Jurkat, Clone E6-1 (cell line): ENCODE data around the gene DLGAP1.
"Not testable (repeated sequence)": the region's sequence is repeated elsewhere in the genome, so short reads cannot be mapped to it uniquely, and the experiment has no call there.

Experiments
- DNase-seq: peaks from one replicate; pipeline ENCODE4 v3.0.0-alpha.2; 2011; ENCODE audit warnings: low read depth, low spot score
- H3K4me3 ChIP-seq: 2 replicates; pipeline ENCODE4 v1.5.1; 2011; ENCODE audit warnings: mild to moderate bottlenecking, low read length, control low read depth, moderate library complexity

Gene DLGAP1

GRCh38 chr18:4309227-4309626, 145.9 kb downstream of the DLGAP1 start:
- no peak for DNase-seq
- no peak overlapping the region for H3K4me3 ChIP-seq

GRCh38 chr18:4308576-4308975, 146.5 kb downstream of the DLGAP1 start:
- H3K4me3 ChIP-seq = no peak overlapping the region
- DNase-seq = no peak

- DNase-seq = no peak
- H3K4me3 ChIP-seq = no peak overlapping the region
Measured at GRCh38 chr18:4299395-4299794, 155.7 kb downstream of the DLGAP1 start.

GRCh38 chr18:4293337-4293736, 161.8 kb downstream of the DLGAP1 start:
- no peak overlapping the region for H3K4me3 ChIP-seq
- no peak for DNase-seq

GRCh38 chr18:4292696-4293095, 162.4 kb downstream of the DLGAP1 start:
- H3K4me3 ChIP-seq = no peak overlapping the region
- DNase-seq = no peak

GRCh38 chr18:4287340-4287739, 167.8 kb downstream of the DLGAP1 start:
- not testable (repeated sequence) for DNase-seq, H3K4me3 ChIP-seq

GRCh38 chr18:4286256-4286655, 168.9 kb downstream of the DLGAP1 start:
- DNase-seq = no peak
- no peak overlapping the region for H3K4me3 ChIP-seq

- H3K4me3 ChIP-seq = no peak overlapping the region
- DNase-seq = no peak
Measured at GRCh38 chr18:4285525-4285924, 169.6 kb downstream of the DLGAP1 start.

- no peak for DNase-seq
Measured at GRCh38 chr18:4284528-4284927, 170.6 kb downstream of the DLGAP1 start.

GRCh38 chr18:4283746-4284291, 171.3 kb downstream of the DLGAP1 start:
- no peak overlapping the region for H3K4me3 ChIP-seq
- DNase-seq = no peak

More at GRCh38 chr18:4284528-4284927, 170.6 kb downstream of the DLGAP1 start:
- no peak overlapping the region for H3K4me3 ChIP-seq

- no peak for DNase-seq
- no peak overlapping the region for H3K4me3 ChIP-seq
Measured at GRCh38 chr18:4282954-4283353, 172.2 kb downstream of the DLGAP1 start.

- no peak overlapping the region for H3K4me3 ChIP-seq
- no peak for DNase-seq
Measured at GRCh38 chr18:4276953-4277585, 178.0 kb downstream of the DLGAP1 start.

GRCh38 chr18:4271952-4272351, 183.2 kb downstream of the DLGAP1 start:
- no peak for DNase-seq
- no peak overlapping the region for H3K4me3 ChIP-seq

- H3K4me3 ChIP-seq = no peak overlapping the region
- DNase-seq = no peak
Measured at GRCh38 chr18:4270988-4271387, 184.1 kb downstream of the DLGAP1 start.

- no peak overlapping the region for H3K4me3 ChIP-seq
- DNase-seq = no peak
Measured at GRCh38 chr18:4270016-4270415, 185.1 kb downstream of the DLGAP1 start.

GRCh38 chr18:4267641-4268040, 187.5 kb downstream of the DLGAP1 start:
- DNase-seq = no peak
- no peak overlapping the region for H3K4me3 ChIP-seq

GRCh38 chr18:4264347-4264791, 190.7 kb downstream of the DLGAP1 start:
- DNase-seq = no peak

GRCh38 chr18:4260107-4260506, 195.0 kb downstream of the DLGAP1 start:
- no peak overlapping the region for H3K4me3 ChIP-seq
- no peak for DNase-seq

More at GRCh38 chr18:4264347-4264791, 190.7 kb downstream of the DLGAP1 start:
- H3K4me3 ChIP-seq = no peak overlapping the region

- H3K4me3 ChIP-seq = no peak overlapping the region
- DNase-seq = no peak
Measured at GRCh38 chr18:4256766-4257417, 198.2 kb downstream of the DLGAP1 start.

- no peak for DNase-seq
- no peak overlapping the region for H3K4me3 ChIP-seq
Measured at GRCh38 chr18:4254840-4255239, 200.3 kb downstream of the DLGAP1 start.

- DNase-seq = no peak
- no peak overlapping the region for H3K4me3 ChIP-seq
Measured at GRCh38 chr18:4252829-4253228, 202.3 kb downstream of the DLGAP1 start.
